H1 (cell line): ENCODE results near the gene PTPRT. TPM values are rescaled to one million over a fixed set of nuclear protein-coding genes. Genes with fewer than 3 reads are reported as not detected.

Source experiments
- CTCF ChIA-PET: fragments of 300-600 bp; sonication (Branson Sonifier 250); formaldehyde crosslinking; loops from one replicate; lab custom pipeline; 2021; ENCODE audit not compliant: partially characterized antibody; lab: Charles Lee
- POLR2A ChIA-PET: fragments of 300-600 bp; sonication (Branson Sonifier 250); formaldehyde crosslinking; loops from one replicate; lab custom pipeline; 2021; ENCODE audit warnings: inconsistent platforms; ENCODE audit not compliant: partially characterized antibody; lab: Charles Lee
- DNase-seq, 2 experiments: peaks; one replicate each; pipeline versions ENCODE4 v3.0.0 to v3.0.0-alpha.2; 2010 to 2022; ENCODE audit warnings: low spot score in 2 of 2, low read depth in 1 of 2, mixed read lengths in 1 of 2
- FAIRE-seq: peaks from 2 replicates; lab custom pipeline; 2011; peaks lifted over from hg19 to GRCh38; lab: Jason Lieb, UNC
- H2AFZ ChIP-seq: 2 replicates; pipeline ENCODE4 v1.8.1; 2012; ENCODE audit warnings: low read length, inconsistent platforms
- H2AK5ac ChIP-seq: 2 replicates; pipeline ENCODE4 v1.6.1; 2013; ENCODE audit warnings: low read depth, low read length
- H2BK120ac ChIP-seq: replicated peaks from 2 replicates; pipeline ENCODE3; 2013; ENCODE audit warnings: low read depth, low read length, inconsistent platforms
- H2BK12ac ChIP-seq: 2 replicates; pipeline ENCODE4 v1.6.1; 2013; ENCODE audit warnings: low read depth, low read length
- H2BK15ac ChIP-seq: 2 replicates; pipeline ENCODE4 v1.6.1; 2013; ENCODE audit warnings: low read length
- H2BK20ac ChIP-seq: 2 replicates; pipeline ENCODE4 v1.6.1; 2013; ENCODE audit warnings: low read length
- H2BK5ac ChIP-seq: 2 replicates; pipeline ENCODE4 v1.6.1; 2013; ENCODE audit warnings: low read depth, low read length
- H3K14ac ChIP-seq: 2 replicates; pipeline ENCODE4 v1.6.1; 2013; ENCODE audit warnings: inconsistent platforms; ENCODE audit not compliant: insufficient read length
- H3K18ac ChIP-seq: 2 replicates; pipeline ENCODE4 v1.6.1; 2013; ENCODE audit warnings: low read length; ENCODE audit errors: extremely low read depth
- H3K23ac ChIP-seq: 2 replicates; pipeline ENCODE4 v1.6.1; 2013; ENCODE audit warnings: inconsistent platforms; ENCODE audit not compliant: insufficient read length
- H3K23me2 ChIP-seq: 2 replicates; pipeline ENCODE4 v1.6.1; 2013; ENCODE audit warnings: low read depth, low read length
- H3K27ac ChIP-seq: 2 replicates; pipeline ENCODE4 v1.6.1; 2011; ENCODE audit warnings: low read depth, low read length, inconsistent platforms
- H3K27me3 ChIP-seq, 4 experiments: replicated peaks in 1 of 4; 1 replicate in 1 of 4; 2 replicates in 3 of 4; pipeline versions ENCODE4 v1.6.1 to v1.8.1; 2011 to 2013; ENCODE audit warnings: low read length in 3 of 4, mild to moderate bottlenecking in 3 of 4, inconsistent platforms in 2 of 4, mixed read lengths in 2 of 4, moderate library complexity in 1 of 4; ENCODE audit not compliant: control insufficient read depth in 3 of 4, insufficient read depth in 3 of 4; ENCODE audit errors: extremely low read depth in 1 of 4
- H3K36me3 ChIP-seq, 4 experiments: 2 replicates each; pipeline versions ENCODE4 v1.6.1 to v1.8.1; 2011 to 2013; ENCODE audit warnings: mild to moderate bottlenecking in 4 of 4, low read length in 3 of 4, moderate library complexity in 2 of 4, control low read depth in 1 of 4, inconsistent platforms in 1 of 4; ENCODE audit not compliant: insufficient read depth in 4 of 4, control insufficient read depth in 2 of 4
- H3K4ac ChIP-seq: replicated peaks from 2 replicates; pipeline ENCODE3; 2013; ENCODE audit warnings: low read length, low read depth, mixed read lengths, inconsistent platforms; ENCODE audit not compliant: insufficient read length
- H3K4me1 ChIP-seq, 4 experiments: replicated peaks in 1 of 4; 1 replicate in 1 of 4; 2 replicates in 3 of 4; pipeline versions ENCODE4 v1.6.1 to v1.8.1; 2011 to 2013; ENCODE audit warnings: low read length in 3 of 4, inconsistent platforms in 2 of 4, mixed read lengths in 1 of 4; ENCODE audit not compliant: insufficient read depth in 4 of 4, control insufficient read depth in 3 of 4
- H3K4me2 ChIP-seq, 2 experiments: 2 replicates each; pipeline versions ENCODE4 v1.6.1 to v1.8.1; 2011 to 2013; ENCODE audit warnings: low read depth in 2 of 2, low read length in 2 of 2, control low read depth in 1 of 2, inconsistent platforms in 1 of 2, mild to moderate bottlenecking in 1 of 2; ENCODE audit not compliant: insufficient read depth in 1 of 2
- H3K4me3 ChIP-seq, 4 experiments: fragments of 200-600, 300-600 bp in 1 of 4; sonication (generic), shearing (Covaris generic), sonication (Bioruptor Twin) in 1 of 4; 2 replicates each; pipeline versions ENCODE4 v1.5.1 to v1.8.1; 2011 to 2016; ENCODE audit warnings: low read length in 4 of 4, low read depth in 3 of 4, control low read depth in 2 of 4, inconsistent platforms in 2 of 4, mild to moderate bottlenecking in 2 of 4, mixed read lengths in 1 of 4, moderate library complexity in 1 of 4; ENCODE audit not compliant: insufficient read depth in 2 of 4; ENCODE audit errors: extremely low read depth in 1 of 4
- H3K56ac ChIP-seq: replicated peaks from 2 replicates; pipeline ENCODE3; 2013; ENCODE audit warnings: low read depth, mild to moderate bottlenecking, mixed read lengths, low read length, inconsistent platforms; ENCODE audit not compliant: insufficient read length
- H3K79me1 ChIP-seq: 2 replicates; pipeline ENCODE4 v1.6.1; 2013; ENCODE audit warnings: low read depth, low read length, control low read depth
- H3K79me2 ChIP-seq, 2 experiments: 2 replicates each; pipeline versions ENCODE4 v1.6.1 to v1.8.1; 2012 to 2013; ENCODE audit warnings: low read length in 2 of 2, mild to moderate bottlenecking in 2 of 2, inconsistent platforms in 1 of 2; ENCODE audit not compliant: insufficient read depth in 2 of 2, control insufficient read depth in 1 of 2
- H3K9ac ChIP-seq, 4 experiments: replicated peaks in 1 of 4; 1 replicate in 1 of 4; 2 replicates in 3 of 4; pipeline versions ENCODE4 v1.6.1 to v1.8.1; 2011 to 2013; ENCODE audit warnings: low read depth in 3 of 4, low read length in 3 of 4, control low read depth in 2 of 4, mild to moderate bottlenecking in 2 of 4, moderate library complexity in 2 of 4, inconsistent platforms in 1 of 4; ENCODE audit errors: extremely low read depth in 1 of 4
- H3K9me3 ChIP-seq, 2 experiments: 2 replicates each; pipeline versions ENCODE4 v1.6.1 to v1.8.1; 2012 to 2013; ENCODE audit warnings: mild to moderate bottlenecking in 2 of 2, moderate library complexity in 2 of 2, control low read depth in 1 of 2, inconsistent platforms in 1 of 2, low read depth in 1 of 2, low read length in 1 of 2, mixed read lengths in 1 of 2; ENCODE audit not compliant: insufficient read depth in 2 of 2
- H4K20me1 ChIP-seq, 2 experiments: replicated peaks in 1 of 2; 2 replicates each; pipeline versions ENCODE3 to v1.8.1; 2011 to 2013; ENCODE audit warnings: inconsistent platforms in 2 of 2, low read length in 2 of 2, mild to moderate bottlenecking in 1 of 2; ENCODE audit not compliant: insufficient read depth in 2 of 2, control insufficient read depth in 1 of 2
- H4K5ac ChIP-seq: 2 replicates; pipeline ENCODE4 v1.6.1; 2013; ENCODE audit warnings: low read length, low read depth, mixed read lengths, inconsistent platforms; ENCODE audit not compliant: insufficient read length
- H4K8ac ChIP-seq: 2 replicates; pipeline ENCODE4 v1.8.0; 2013; ENCODE audit warnings: mild to moderate bottlenecking, moderate library complexity, low read length, inconsistent platforms; ENCODE audit not compliant: insufficient read depth; ENCODE audit errors: extremely low read depth
- H4K91ac ChIP-seq: replicated peaks from 2 replicates; pipeline ENCODE3; 2013; ENCODE audit warnings: low read length, mixed read lengths, inconsistent platforms; ENCODE audit not compliant: insufficient read length
- ASH2L ChIP-seq: fragments of 200-600, 300-600 bp; sonication (generic); IDR thresholded peaks from one replicate; pipeline ENCODE4 v1.7.1; 2017; ENCODE audit warnings: low read length
- BACH1 ChIP-seq: IDR thresholded peaks from 2 replicates; pipeline ENCODE4 v1.6.1; 2012; ENCODE audit warnings: low read length, improper control_type of control experiment
- CHD2 ChIP-seq: IDR thresholded peaks from 2 replicates; pipeline ENCODE4 v1.6.1; 2012; ENCODE audit warnings: low read length, improper control_type of control experiment
- E2F6 ChIP-seq: IDR thresholded peaks from 2 replicates; pipeline ENCODE4 v1.6.1; 2012; ENCODE audit warnings: inconsistent platforms
- HDAC2 ChIP-seq, 2 experiments: fragments of 300-600 bp in 1 of 2; sonication (generic) in 1 of 2; IDR thresholded peaks; 2 replicates each; pipeline ENCODE4 v1.6.1; 2011 to 2012; ENCODE audit warnings: low read depth in 2 of 2, low read length in 2 of 2, mild to moderate bottlenecking in 2 of 2, moderate library complexity in 2 of 2, borderline replicate concordance in 1 of 2, inconsistent platforms in 1 of 2
- KDM4A ChIP-seq: IDR thresholded peaks from one replicate; pipeline ENCODE4 v1.7.1; 2012; ENCODE audit warnings: low read depth, mild to moderate bottlenecking, moderate library complexity, low read length, inconsistent platforms; ENCODE audit not compliant: severe bottlenecking
- MAX ChIP-seq: IDR thresholded peaks from 2 replicates; pipeline ENCODE4 v1.6.1; 2012; ENCODE audit warnings: inconsistent platforms
- POLR2AphosphoS5 ChIP-seq: IDR thresholded peaks from 2 replicates; pipeline ENCODE4 v1.6.1; 2011; ENCODE audit warnings: low read depth, low read length
- SIRT6 ChIP-seq: IDR thresholded peaks from one replicate; pipeline ENCODE4 v1.7.1; 2012; ENCODE audit warnings: low read length, inconsistent platforms
- SP1 ChIP-seq: IDR thresholded peaks from 2 replicates; pipeline ENCODE4 v1.6.1; 2011; ENCODE audit warnings: low read depth, low read length
- TAF1 ChIP-seq: IDR thresholded peaks from 2 replicates; pipeline ENCODE4 v1.6.1; 2011; ENCODE audit warnings: mild to moderate bottlenecking, low read depth, low read length
- TAF7 ChIP-seq: optimal IDR thresholded peaks from 2 replicates; pipeline ENCODE3; 2011; ENCODE audit warnings: low read depth, mild to moderate bottlenecking, inconsistent platforms, low read length, moderate library complexity, borderline replicate concordance
- TCF12 ChIP-seq: IDR thresholded peaks from 2 replicates; pipeline ENCODE4 v1.6.1; 2011; ENCODE audit warnings: low read depth, mild to moderate bottlenecking, low read length
- YY1 ChIP-seq: IDR thresholded peaks from 2 replicates; pipeline ENCODE4 v1.6.1; 2011; ENCODE audit warnings: low read depth, mild to moderate bottlenecking, low read length
- WGBS, 2 experiments: shearing (Covaris generic) in 1 of 2; methylation state at CpG; one replicate each; pipeline versions ENCODE4 v1.1.6 to v1.1.7; 2013 to 2015; ENCODE audit warnings: low lambda C conversion rate in 2 of 2, mixed read lengths in 2 of 2, inconsistent platforms in 1 of 2, low coverage in 1 of 2, missing lambda C conversion rate in 1 of 2; ENCODE audit not compliant: insufficient replicate concordance in 2 of 2, insufficient coverage in 1 of 2, insufficient read length in 1 of 2; ENCODE audit errors: extremely low coverage in 1 of 2, missing lambda C conversion rate in 1 of 2; 5-methylcytosine and 5-hydroxymethylcytosine counted together
- polyA plus RNA-seq, 7 experiments: library from polyadenylated mRNA; depleted of rRNA in 3 of 7; stranded (reverse) in 5 of 7; unstranded in 2 of 7; fragments of >200 nt in 5 of 7; fragments of 200-250 nt in 2 of 7; gene quantifications; 1 replicate in 5 of 7; 2 replicates in 1 of 7; 4 replicates in 1 of 7; pipeline versions ENCODE4 v1.2.1 to v1.2.3, GENCODE V29; 2011 to 2013; ENCODE audit warnings: missing spikeins in 2 of 7, mixed read lengths in 2 of 7
- total RNA-seq: library from RNA; stranded (reverse); fragmentation: NEBNext Ultra II Directional; extraction: Animal tissue kit (Norgen Biotek cat#: 25700); gene quantifications from 2 replicates; pipeline ENCODE4 v1.2.1, GENCODE V29; 2021

The PTPRT gene
- total and polyA plus RNA-seq, 2 of the 8 experiments (the other 6 are each of a cell fraction or from before 2014, with no cell fraction given) = 0.33 to 1.8 TPM

- DNase-seq (no peak), FAIRE-seq (no peak)
- Histone ChIP-seq H3K27ac (no peak overlapping the region), H3K9me3 (no peaks in the 10 kb centered on the region), H3K23ac (no peak overlapping the region), H3K79me1 (no peaks in the 10 kb centered on the region), H3K36me3 (no peaks in the 10 kb centered on the region), H3K14ac (no peak overlapping the region), H3K4me3 (no peak overlapping the region), H4K91ac (no peak overlapping the region), H3K23me2 (no peaks in the 10 kb centered on the region), H3K4me2 (no peak overlapping the region), H4K20me1 (no peaks in the 10 kb centered on the region), H2BK12ac (no peak overlapping the region), H3K4ac (no peak overlapping the region), H2AFZ (no peak overlapping the region), H2BK15ac (no peak overlapping the region), H4K8ac (no peak overlapping the region), H3K27me3 (no peaks in the 10 kb centered on the region), H3K4me1 (no peaks in the 10 kb centered on the region), H2AK5ac (no peak overlapping the region), H4K5ac (no peak overlapping the region), H2BK120ac (no peak overlapping the region), H3K18ac (no peak overlapping the region), H3K56ac (no peak overlapping the region), H3K9ac (no peak overlapping the region), H2BK20ac (no peak overlapping the region), H2BK5ac (no peak overlapping the region), H3K79me2 (no peaks in the 10 kb centered on the region)
- POLR2A ChIA-PET = no interaction called here
- CTCF ChIA-PET = no interaction called here
- 78% methylated on average over 4 of the region's 4 CpGs; no CpG with 5 or more reads in 1 of the 2 experiments for WGBS, 2 experiments
- no peak for TF ChIP-seq ASH2L
- TF ChIP-seq TAF1 = no peak
- no peak for TF ChIP-seq CHD2
- TF ChIP-seq HDAC2 (IDR thresholded peaks at IDR 0.05; ENCODE audit: borderline replicate concordance in 1 of 2, low read depth in 2 of 2, low read length in 2 of 2) = no peak
- no peak for TF ChIP-seq SP1
- no peak for TF ChIP-seq BACH1
- TF ChIP-seq TAF7 = no peak
- TF ChIP-seq POLR2AphosphoS5 = no peak
- TF ChIP-seq KDM4A = no peak
- no peak for TF ChIP-seq YY1
- TF ChIP-seq TCF12 = no peak
- no peak for TF ChIP-seq SIRT6
- TF ChIP-seq E2F6 = no peak
- TF ChIP-seq MAX = no peak
Measured at GRCh38 chr20:43155366-43156100, 34.2 kb downstream of the PTPRT start.
